Keratinocyte (primary cell): ENCODE data around the gene USP53. TPM values are rescaled to one million over a fixed set of nuclear protein-coding genes. Genes with fewer than 3 reads are reported as not detected.
"Not testable (repeated sequence)": the region's sequence is repeated elsewhere in the genome, so short reads cannot be mapped to it uniquely, and the experiment has no call there.

Experiments used
- DNase-seq: peaks from one replicate; pipeline ENCODE4 v3.0.0-alpha.2; 2011; ENCODE audit warnings: low read depth, missing footprints, low spot score
- FAIRE-seq: peaks from 2 replicates; lab custom pipeline; 2011; peaks lifted over from hg19 to GRCh38; lab: Jason Lieb, UNC
- H2AFZ ChIP-seq: 2 replicates; pipeline ENCODE4 v1.6.0; 2012; ENCODE audit warnings: low read length, control low read depth, inconsistent platforms; ENCODE audit not compliant: control insufficient read depth
- H3K27ac ChIP-seq: 2 replicates; pipeline ENCODE4 v1.5.1; 2011; ENCODE audit warnings: low read length; ENCODE audit not compliant: control insufficient read depth, insufficient read depth
- H3K27me3 ChIP-seq: 3 replicates; pipeline ENCODE4 v1.6.0; 2011; ENCODE audit warnings: low read length; ENCODE audit not compliant: control insufficient read depth, insufficient read depth; ENCODE audit errors: extremely low read depth
- H3K36me3 ChIP-seq, 2 experiments: 2 replicates in 1 of 2; 3 replicates in 1 of 2; pipeline ENCODE4 v1.5.1; 2011; ENCODE audit warnings: low read length in 2 of 2, mild to moderate bottlenecking in 1 of 2; ENCODE audit not compliant: control insufficient read depth in 2 of 2, insufficient read depth in 2 of 2; ENCODE audit errors: extremely low read depth in 1 of 2
- H3K4me1 ChIP-seq: 3 replicates; pipeline ENCODE4 v1.5.1; 2011; ENCODE audit warnings: low read length; ENCODE audit not compliant: control insufficient read depth, insufficient read depth; ENCODE audit errors: extremely low read depth
- H3K4me2 ChIP-seq: 3 replicates; pipeline ENCODE4 v1.6.0; 2011; ENCODE audit warnings: low read depth, low read length; ENCODE audit not compliant: control insufficient read depth, insufficient read depth; ENCODE audit errors: extremely low read depth
- H3K4me3 ChIP-seq, 3 experiments: fragments of 200-600 bp in 1 of 3; sonication (generic) in 1 of 3; 2 replicates in 2 of 3; 3 replicates in 1 of 3; pipeline ENCODE4 v1.5.1; 2011 to 2016; ENCODE audit warnings: low read length in 3 of 3, mild to moderate bottlenecking in 3 of 3, control low read depth in 2 of 3, inconsistent platforms in 1 of 3, low read depth in 1 of 3, mixed read lengths in 1 of 3, mixed run types in 1 of 3, moderate library complexity in 1 of 3; ENCODE audit not compliant: control insufficient read depth in 2 of 3, insufficient read depth in 2 of 3; ENCODE audit errors: extremely low read depth in 1 of 3
- H3K79me2 ChIP-seq: 2 replicates; pipeline ENCODE4 v1.6.0; 2012; ENCODE audit warnings: low read length; ENCODE audit not compliant: control insufficient read depth, insufficient read depth
- H3K9ac ChIP-seq: 3 replicates; pipeline ENCODE4 v1.6.0; 2011; ENCODE audit warnings: low read length; ENCODE audit not compliant: control insufficient read depth, insufficient read depth; ENCODE audit errors: extremely low read depth
- H3K9me1 ChIP-seq: 3 replicates; pipeline ENCODE4 v1.6.0; 2011; ENCODE audit warnings: low read length; ENCODE audit not compliant: control insufficient read depth, insufficient read depth; ENCODE audit errors: extremely low read depth
- H3K9me3 ChIP-seq: 2 replicates; pipeline ENCODE4 v1.5.1; 2012; ENCODE audit warnings: low read depth, low read length; ENCODE audit not compliant: control insufficient read depth
- H4K20me1 ChIP-seq: 3 replicates; pipeline ENCODE4 v1.6.0; 2011; ENCODE audit warnings: low read length; ENCODE audit not compliant: control insufficient read depth, insufficient read depth; ENCODE audit errors: extremely low read depth
- CTCF ChIP-seq, 3 experiments: IDR thresholded peaks in 1 of 3; conservative IDR thresholded peaks in 1 of 3; optimal IDR thresholded peaks in 1 of 3; 2 replicates in 2 of 3; 3 replicates in 1 of 3; pipeline versions ENCODE3 to v1.5.1; 2011; ENCODE audit warnings: low read length in 3 of 3, mild to moderate bottlenecking in 3 of 3, moderate library complexity in 2 of 3, control low read depth in 1 of 3, inconsistent platforms in 1 of 3; ENCODE audit not compliant: insufficient read depth in 2 of 3; ENCODE audit errors: extremely low read depth in 1 of 3
- EZH2 ChIP-seq: IDR thresholded peaks from one replicate; pipeline ENCODE4 v1.6.1; 2012; ENCODE audit warnings: inconsistent platforms, mild to moderate bottlenecking, low read length, moderate library complexity
- dilution Hi-C: fragments of 300-500 bp; cut with MboI; formaldehyde crosslinking; loops from one replicate; pipeline ENCODE4 v1.7.0; 2020; ENCODE audit warnings: low sequenced_read_pairs; ENCODE audit not compliant: extremely low pct_ligation_motif_present
- polyA plus RNA-seq, 5 experiments: library from polyadenylated mRNA; depleted of rRNA in 3 of 5; stranded (reverse) in 3 of 5; stranded (forward) in 1 of 5; unstranded in 1 of 5; fragments of >200 nt; gene quantifications; 1 replicate in 1 of 5; 2 replicates in 3 of 5; 3 replicates in 1 of 5; pipeline versions ENCODE4 v1.2.1 to v1.2.3, GENCODE V29; 2011 to 2012; ENCODE audit warnings: missing spikeins in 2 of 5, low read depth in 1 of 5, low replicate concordance in 1 of 5

Gene USP53
- polyA plus RNA-seq, 1 donor (not counting 4 experiments of a cell fraction or from before 2014, with no cell fraction given) = 29.0 TPM

GRCh38 chr4:119170195-119170594 is 42.3 kb upstream of the USP53 start:
- peaks cover 6% of the 10 kb centered on the region for H3K4me1 ChIP-seq
- no peaks in the 10 kb centered on the region for H3K9me3 ChIP-seq
- dilution Hi-C loops = no loop called here
- H3K4me2 ChIP-seq = no peak overlapping the region
- H3K4me3 ChIP-seq = no peak overlapping the region
- H3K79me2 ChIP-seq = no peaks in the 10 kb centered on the region
- no peak overlapping the region for H3K27ac ChIP-seq
- H3K27me3 ChIP-seq = no peaks in the 10 kb centered on the region
- no peaks in the 10 kb centered on the region for H3K9me1 ChIP-seq
- TF ChIP-seq CTCF (optimal IDR thresholded peaks at IDR 0.05 in 1 of 3, IDR thresholded peaks at IDR 0.05 in 1 of 3, conservative IDR thresholded peaks at IDR 0.05 in 1 of 3; ENCODE audit: extremely low read depth in 1 of 3, insufficient read depth in 2 of 3, low read length in 3 of 3) (no peak), EZH2 (no peak)
- H3K9ac ChIP-seq = no peak overlapping the region
- no peaks in the 10 kb centered on the region for H4K20me1 ChIP-seq
- no peak for DNase-seq
- H2AFZ ChIP-seq = no peak overlapping the region
- no peaks in the 10 kb centered on the region for H3K36me3 ChIP-seq
- no peak for FAIRE-seq

GRCh38 chr4:119172223-119172622 is 40.3 kb upstream of the USP53 start:
- FAIRE-seq (peak; percentile 26), DNase-seq (no peak)
- H3K36me3 ChIP-seq = no peaks in the 10 kb centered on the region
- no peaks in the 10 kb centered on the region for H3K27me3 ChIP-seq
- H2AFZ ChIP-seq = peak overlapping the region; percentile 49
- H3K4me1 ChIP-seq = peaks cover 6% of the 10 kb centered on the region
- no peak overlapping the region for H3K27ac ChIP-seq
- no peak overlapping the region for H3K9ac ChIP-seq
- TF ChIP-seq CTCF (optimal IDR thresholded peaks at IDR 0.05 in 1 of 3, IDR thresholded peaks at IDR 0.05 in 1 of 3, conservative IDR thresholded peaks at IDR 0.05 in 1 of 3; ENCODE audit: extremely low read depth in 1 of 3, insufficient read depth in 2 of 3, low read length in 3 of 3) (no peak), EZH2 (no peak)
- H4K20me1 ChIP-seq = no peaks in the 10 kb centered on the region
- dilution Hi-C loops = no loop called here
- no peak overlapping the region for H3K4me2 ChIP-seq
- H3K9me1 ChIP-seq = no peaks in the 10 kb centered on the region
- H3K79me2 ChIP-seq = no peaks in the 10 kb centered on the region
- H3K4me3 ChIP-seq = no peak overlapping the region
- no peaks in the 10 kb centered on the region for H3K9me3 ChIP-seq

- H3K9me3 ChIP-seq, H2AFZ ChIP-seq, H3K4me3 ChIP-seq, H3K27ac ChIP-seq, H3K9ac ChIP-seq, H3K27me3 ChIP-seq, dilution Hi-C loops, H3K4me1 ChIP-seq, FAIRE-seq, H4K20me1 ChIP-seq, DNase-seq, H3K36me3 ChIP-seq, H3K4me2 ChIP-seq, H3K9me1 ChIP-seq, H3K79me2 ChIP-seq: not testable (repeated sequence)
Observed at GRCh38 chr4:119173729-119174361, 38.7 kb upstream of the USP53 start.
